Activated naive CD4-positive, alpha-beta T cell treated with anti-CD3 and anti-CD28 coated beads, Interleukin-2, amount 50 U/mL, for 72 hours (primary cell): ENCODE data around the gene HMBS. TPM values are rescaled to one million over a fixed set of nuclear protein-coding genes. Genes with fewer than 3 reads are reported as not detected.
"Not testable (repeated sequence)": the region's sequence is repeated elsewhere in the genome, so short reads cannot be mapped to it uniquely, and the experiment has no call there.

Source experiments
- ATAC-seq, 2 donors: fragments of 150-1000 bp; cut with Tn5 transposase; 2 replicates each; pipeline ENCODE4 v1.10.0; 2021; ENCODE audit warnings: mild to moderate bottlenecking in 2 of 2, moderate library complexity in 2 of 2
- DNase-seq, 2 donors: peaks; one replicate each; pipeline ENCODE4 v3.0.0; 2021 to 2022; ENCODE audit warnings: low spot score in 2 of 2
- H3K27ac Mint-ChIP-seq, 2 donors: one replicate each; pipeline ENCODE4 v1.8.0; 2022; ENCODE audit warnings: mild to moderate bottlenecking in 2 of 2, mixed read lengths in 2 of 2
- H3K36me3 Mint-ChIP-seq, 2 donors: one replicate each; pipeline ENCODE4 v1.8.0; 2022; ENCODE audit warnings: mixed read lengths in 2 of 2
- H3K9me3 Mint-ChIP-seq, 2 donors: one replicate each; pipeline ENCODE4 v1.8.0; 2022; ENCODE audit warnings: mixed read lengths in 2 of 2
- total RNA-seq, 2 donors: library from RNA; stranded (reverse); gene quantifications; one replicate each; pipeline ENCODE4 v1.2.3, GENCODE V29; 2022

Gene HMBS
- total RNA-seq, 2 donors from 2014 or later, result 20.0 to 35.7 TPM

- H3K27ac Mint-ChIP-seq, result peak within 1 kb of the TSS; percentile 88 to 96
- DNase-seq (peak; percentile 98 to 99), ATAC-seq (peak; percentile 98 to 99)
- no peaks in the 10 kb centered on the region for H3K9me3 Mint-ChIP-seq
- peaks cover 18 to 25% of the 10 kb centered on the region in 2 donors for H3K36me3 Mint-ChIP-seq
Observed at GRCh38 chr11:119121008-119121810, 36.5 kb downstream of the HMBS start, which contains the start of gene HINFP. Gene HINFP (plus strand): TSS chr11:119121580. CDS start chr11:119126945, 5,365 bp downstream.

GRCh38 chr11:119121811-119122124 lies 37.1 kb downstream of the HMBS start:
- peaks cover 19 to 21% of the 10 kb centered on the region in 2 donors for H3K36me3 Mint-ChIP-seq
- no peaks in the 10 kb centered on the region for H3K9me3 Mint-ChIP-seq
- ATAC-seq, result peak in 1 of 2 donors; percentile 10
- H3K27ac Mint-ChIP-seq, result peak overlapping the region; percentile 88 to 96
- DNase-seq, result no peak

GRCh38 chr11:119125821-119126220 lies 41.1 kb downstream of the HMBS start:
- DNase-seq (no peak), ATAC-seq (no peak)
- peaks cover 13 to 17% of the 10 kb centered on the region in 2 donors for H3K36me3 Mint-ChIP-seq
- no peaks in the 10 kb centered on the region for H3K9me3 Mint-ChIP-seq
- no peak overlapping the region for H3K27ac Mint-ChIP-seq

- H3K36me3 Mint-ChIP-seq, result peaks cover 12 to 21% of the 10 kb centered on the region in 2 donors
- peak overlapping the region; percentile 35 to 74 for H3K27ac Mint-ChIP-seq
- no peaks in the 10 kb centered on the region for H3K9me3 Mint-ChIP-seq
- no peak for DNase-seq
- no peak for ATAC-seq
Observed at GRCh38 chr11:119126675-119127268, 42.1 kb downstream of the HMBS start.

GRCh38 chr11:119130662-119131061 lies 46.0 kb downstream of the HMBS start:
- ATAC-seq (no peak), DNase-seq (no peak)
- peak overlapping the region; percentile 5 to 72 for H3K27ac Mint-ChIP-seq
- H3K36me3 Mint-ChIP-seq, result peaks cover 8 to 22% of the 10 kb centered on the region in 2 donors
- H3K9me3 Mint-ChIP-seq, result no peaks in the 10 kb centered on the region

GRCh38 chr11:119134389-119134978 lies 49.8 kb downstream of the HMBS start:
- Mint-ChIP-seq H3K9me3 (no peaks in the 10 kb centered on the region), H3K36me3 (peaks cover 8 to 19% of the 10 kb centered on the region in 2 donors), H3K27ac (no peak overlapping the region)
- DNase-seq (no peak), ATAC-seq (peak in 1 of 2 donors; percentile 44)

GRCh38 chr11:119139276-119139675 lies 54.6 kb downstream of the HMBS start:
- ATAC-seq, H3K36me3 Mint-ChIP-seq, DNase-seq, H3K9me3 Mint-ChIP-seq, H3K27ac Mint-ChIP-seq: not testable (repeated sequence)

Other genes starting within 250 kb of the HMBS start
- gene CXCR5, start 201.0 kb upstream of the HMBS start, total RNA-seq, result 10 to 100 TPM in 1 of 2 donors, 1 to 10 TPM in 1; 9.3 to 25.9 TPM
- 10 to 100 TPM; 46.6 to 57.4 TPM for gene BCL9L, start 159.0 kb upstream of the HMBS start, total RNA-seq
- gene UPK2, start 128.6 kb upstream of the HMBS start, total RNA-seq, result 1 to 10 TPM in 1 of 2 donors, under 1 TPM in 1; 0.80 to 2.0 TPM
- gene FOXR1, start 113.1 kb upstream of the HMBS start, total RNA-seq, result not detected
- gene CENATAC, start 86.7 kb upstream of the HMBS start, total RNA-seq, result 10 to 100 TPM; 39.0 to 60.1 TPM
- 1,000 to 10,000 TPM; 1,843 to 2,330 TPM for gene RPS25, start 66.5 kb upstream of the HMBS start, total RNA-seq
- gene TRAPPC4, start 66.1 kb upstream of the HMBS start, total RNA-seq, result 100 to 1,000 TPM in 1 of 2 donors, 10 to 100 TPM in 1; 67.3 to 123 TPM
- gene SLC37A4, start 54.0 kb upstream of the HMBS start, total RNA-seq, result 10 to 100 TPM; 22.3 to 33.4 TPM
- gene HYOU1, start 27.7 kb upstream of the HMBS start, total RNA-seq, result 100 to 1,000 TPM in 1 of 2 donors, 10 to 100 TPM in 1; 71.7 to 117 TPM
- gene VPS11, start 17.1 kb upstream of the HMBS start, total RNA-seq, result 10 to 100 TPM; 26.6 to 42.2 TPM
- gene DPAGT1, start 17.0 kb downstream of the HMBS start, total RNA-seq, result 10 to 100 TPM; 74.7 to 79.9 TPM
- gene C2CD2L, start 22.5 kb downstream of the HMBS start, total RNA-seq, result 10 to 100 TPM; 19.1 to 43.2 TPM
- gene HINFP, start 36.7 kb downstream of the HMBS start, total RNA-seq, result 10 to 100 TPM; 38.0 to 53.3 TPM
- under 1 TPM; 0.12 to 0.25 TPM for gene ABCG4, start 64.2 kb downstream of the HMBS start, total RNA-seq
- 10 to 100 TPM; 13.5 to 21.8 TPM for gene NLRX1, start 83.8 kb downstream of the HMBS start, total RNA-seq
- gene NHERF4, start 100.6 kb downstream of the HMBS start, total RNA-seq, result under 1 TPM; 0.23 to 0.30 TPM
- gene CBL, start 121.5 kb downstream of the HMBS start, total RNA-seq, result 10 to 100 TPM; 32.3 to 50.0 TPM
- gene MCAM, start 232.2 kb downstream of the HMBS start, total RNA-seq, result 10 to 100 TPM in 1 of 2 donors, 1 to 10 TPM in 1; 3.5 to 15.7 TPM
- gene RNF26, start 249.6 kb downstream of the HMBS start, total RNA-seq, result 10 to 100 TPM; 37.6 to 38.8 TPM